ENCODE data around the gene C3. TPM values are rescaled to one million over a fixed set of nuclear protein-coding genes. Genes with fewer than 3 reads are reported as not detected.
A peak's percentile ranks its signal among the peaks of the same experiment; 100 is the strongest.

Gene C3
- total and polyA plus RNA-seq, 2 of the 13 experiments (the other 11 are each of a cell fraction or from before 2014, with no cell fraction given) = 1,455 to 6,272 TPM

DNA sequence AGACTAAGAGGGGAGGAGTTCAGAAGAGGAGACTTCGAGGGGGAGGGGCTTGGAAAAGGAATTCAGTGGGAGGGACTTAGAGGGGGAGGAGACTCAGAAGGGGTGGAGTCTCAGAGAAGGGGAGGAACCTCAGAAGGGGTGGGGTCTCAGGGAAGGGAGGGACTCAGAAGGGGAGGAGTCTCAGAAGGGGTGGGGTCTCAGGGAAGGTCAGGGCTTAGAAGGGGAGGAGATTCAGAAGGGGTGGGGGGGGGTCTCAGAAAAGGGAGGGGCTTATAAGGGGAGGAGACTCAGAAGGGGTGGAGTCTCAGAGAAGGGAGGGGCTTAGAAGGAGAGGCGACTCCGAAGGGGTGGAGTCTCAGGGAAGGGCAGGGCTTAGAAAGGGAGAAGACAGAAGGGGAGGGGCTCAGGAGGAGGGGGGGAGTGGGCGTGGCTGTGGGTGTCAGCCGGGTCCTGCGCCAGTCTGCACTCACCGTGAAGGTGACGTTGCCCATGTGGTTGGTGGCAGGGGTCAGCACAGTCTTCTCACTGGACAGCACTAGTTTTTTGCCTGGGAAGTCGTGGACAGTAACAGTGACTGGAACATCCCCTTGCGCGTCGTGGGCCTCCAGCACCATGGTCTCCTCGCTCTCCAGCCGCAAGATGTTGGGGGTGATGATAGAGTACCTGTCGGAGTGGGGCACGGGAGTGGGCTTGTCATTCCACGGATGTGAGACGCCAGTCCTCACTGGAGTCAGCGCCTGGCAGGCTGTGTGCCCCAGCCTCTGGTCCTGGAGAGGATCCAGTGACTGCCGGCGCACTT, 1.5 kb downstream of the C3 start (continued):
- peak; percentile 56; the same call in 1 of the 2 replicates for TF ChIP-seq ZNF768 (CRISPR knock-in tag; IDR thresholded peaks at IDR 0.05)
- 0 out of 2 replicates have a peak, but pooled peaks have one; percentile 31 for TF ChIP-seq BRD4 (CRISPR knock-in tag; IDR thresholded peaks at IDR 0.05)
- TF ChIP-seq PATZ1 (CRISPR knock-in tag; IDR thresholded peaks at IDR 0.05) = peak; percentile 69
- TF ChIP-seq ARHGAP35 (CRISPR knock-in tag; IDR thresholded peaks at IDR 0.05; ENCODE audit: borderline replicate concordance) = no peak
- no peak for TF ChIP-seq ZNF12 (CRISPR knock-in tag; IDR thresholded peaks at IDR 0.05)
- TF ChIP-seq ISX (CRISPR knock-in tag; conservative IDR thresholded peaks at IDR 0.05) = no peak
- no peak; the same call in 1 of the 2 replicates for TF ChIP-seq ZNF878 (CRISPR knock-in tag; IDR thresholded peaks at IDR 0.05)
- no peak for TF ChIP-seq ZNF678 (CRISPR knock-in tag; IDR thresholded peaks at IDR 0.05)
- TF ChIP-seq, protein P1, sequence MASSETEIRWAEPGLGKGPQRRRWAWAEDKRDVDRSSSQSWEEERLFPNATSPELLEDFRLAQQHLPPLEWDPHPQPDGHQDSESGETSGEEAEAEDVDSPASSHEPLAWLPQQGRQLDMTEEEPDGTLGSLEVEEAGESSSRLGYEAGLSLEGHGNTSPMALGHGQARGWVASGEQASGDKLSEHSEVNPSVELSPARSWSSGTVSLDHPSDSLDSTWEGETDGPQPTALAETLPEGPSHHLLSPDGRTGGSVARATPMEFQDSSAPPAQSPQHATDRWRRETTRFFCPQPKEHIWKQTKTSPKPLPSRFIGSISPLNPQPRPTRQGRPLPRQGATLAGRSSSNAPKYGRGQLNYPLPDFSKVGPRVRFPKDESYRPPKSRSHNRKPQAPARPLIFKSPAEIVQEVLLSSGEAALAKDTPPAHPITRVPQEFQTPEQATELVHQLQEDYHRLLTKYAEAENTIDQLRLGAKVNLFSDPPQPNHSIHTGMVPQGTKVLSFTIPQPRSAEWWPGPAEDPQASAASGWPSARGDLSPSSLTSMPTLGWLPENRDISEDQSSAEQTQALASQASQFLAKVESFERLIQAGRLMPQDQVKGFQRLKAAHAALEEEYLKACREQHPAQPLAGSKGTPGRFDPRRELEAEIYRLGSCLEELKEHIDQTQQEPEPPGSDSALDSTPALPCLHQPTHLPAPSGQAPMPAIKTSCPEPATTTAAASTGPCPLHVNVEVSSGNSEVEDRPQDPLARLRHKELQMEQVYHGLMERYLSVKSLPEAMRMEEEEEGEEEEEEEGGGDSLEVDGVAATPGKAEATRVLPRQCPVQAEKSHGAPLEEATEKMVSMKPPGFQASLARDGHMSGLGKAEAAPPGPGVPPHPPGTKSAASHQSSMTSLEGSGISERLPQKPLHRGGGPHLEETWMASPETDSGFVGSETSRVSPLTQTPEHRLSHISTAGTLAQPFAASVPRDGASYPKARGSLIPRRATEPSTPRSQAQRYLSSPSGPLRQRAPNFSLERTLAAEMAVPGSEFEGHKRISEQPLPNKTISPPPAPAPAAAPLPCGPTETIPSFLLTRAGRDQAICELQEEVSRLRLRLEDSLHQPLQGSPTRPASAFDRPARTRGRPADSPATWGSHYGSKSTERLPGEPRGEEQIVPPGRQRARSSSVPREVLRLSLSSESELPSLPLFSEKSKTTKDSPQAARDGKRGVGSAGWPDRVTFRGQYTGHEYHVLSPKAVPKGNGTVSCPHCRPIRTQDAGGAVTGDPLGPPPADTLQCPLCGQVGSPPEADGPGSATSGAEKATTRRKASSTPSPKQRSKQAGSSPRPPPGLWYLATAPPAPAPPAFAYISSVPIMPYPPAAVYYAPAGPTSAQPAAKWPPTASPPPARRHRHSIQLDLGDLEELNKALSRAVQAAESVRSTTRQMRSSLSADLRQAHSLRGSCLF (CRISPR knock-in tag; IDR thresholded peaks at IDR 0.05; ENCODE audit: borderline replicate concordance) = no peak
- TF ChIP-seq ZNF207 (IDR thresholded peaks at IDR 0.05; ENCODE audit: borderline replicate concordance) = no peak
- TF ChIP-seq ZBTB8A (CRISPR knock-in tag; IDR thresholded peaks at IDR 0.05; ENCODE audit: borderline replicate concordance, low read depth) = no peak
- no peak for TF ChIP-seq ZNF432 (CRISPR knock-in tag; IDR thresholded peaks at IDR 0.05; ENCODE audit: borderline replicate concordance)
- TF ChIP-seq, protein P2, sequence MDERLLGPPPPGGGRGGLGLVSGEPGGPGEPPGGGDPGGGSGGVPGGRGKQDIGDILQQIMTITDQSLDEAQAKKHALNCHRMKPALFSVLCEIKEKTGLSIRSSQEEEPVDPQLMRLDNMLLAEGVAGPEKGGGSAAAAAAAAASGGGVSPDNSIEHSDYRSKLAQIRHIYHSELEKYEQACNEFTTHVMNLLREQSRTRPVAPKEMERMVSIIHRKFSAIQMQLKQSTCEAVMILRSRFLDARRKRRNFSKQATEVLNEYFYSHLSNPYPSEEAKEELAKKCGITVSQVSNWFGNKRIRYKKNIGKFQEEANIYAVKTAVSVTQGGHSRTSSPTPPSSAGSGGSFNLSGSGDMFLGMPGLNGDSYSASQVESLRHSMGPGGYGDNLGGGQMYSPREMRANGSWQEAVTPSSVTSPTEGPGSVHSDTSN (CRISPR knock-in tag; IDR thresholded peaks at IDR 0.05) = no peak
- TF ChIP-seq ZFP90 (CRISPR knock-in tag; IDR thresholded peaks at IDR 0.05; ENCODE audit: borderline replicate concordance) = no peak; the same call in 1 of the 2 replicates
- no peak for TF ChIP-seq ESRRA (CRISPR knock-in tag; IDR thresholded peaks at IDR 0.05; ENCODE audit: low read depth)
- TF ChIP-seq, protein P3, sequence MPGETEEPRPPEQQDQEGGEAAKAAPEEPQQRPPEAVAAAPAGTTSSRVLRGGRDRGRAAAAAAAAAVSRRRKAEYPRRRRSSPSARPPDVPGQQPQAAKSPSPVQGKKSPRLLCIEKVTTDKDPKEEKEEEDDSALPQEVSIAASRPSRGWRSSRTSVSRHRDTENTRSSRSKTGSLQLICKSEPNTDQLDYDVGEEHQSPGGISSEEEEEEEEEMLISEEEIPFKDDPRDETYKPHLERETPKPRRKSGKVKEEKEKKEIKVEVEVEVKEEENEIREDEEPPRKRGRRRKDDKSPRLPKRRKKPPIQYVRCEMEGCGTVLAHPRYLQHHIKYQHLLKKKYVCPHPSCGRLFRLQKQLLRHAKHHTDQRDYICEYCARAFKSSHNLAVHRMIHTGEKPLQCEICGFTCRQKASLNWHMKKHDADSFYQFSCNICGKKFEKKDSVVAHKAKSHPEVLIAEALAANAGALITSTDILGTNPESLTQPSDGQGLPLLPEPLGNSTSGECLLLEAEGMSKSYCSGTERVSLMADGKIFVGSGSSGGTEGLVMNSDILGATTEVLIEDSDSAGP (CRISPR knock-in tag; IDR thresholded peaks at IDR 0.05; ENCODE audit: borderline replicate concordance) = peak; percentile 80; the same call in 1 of the 2 replicates
- TF ChIP-seq SIN3A (IDR thresholded peaks at IDR 0.05; ENCODE audit: borderline replicate concordance, low read depth, low read length) = 0 out of 2 replicates have a peak, but pooled peaks have one; percentile 17
- TF ChIP-seq ZNF530 (CRISPR knock-in tag; IDR thresholded peaks at IDR 0.05; ENCODE audit: low read depth) = no peak
- TF ChIP-seq TBL1XR1 (IDR thresholded peaks at IDR 0.05; ENCODE audit: borderline replicate concordance, low read length, partially characterized antibody) = peak; percentile 27
